Hepatocyte (in vitro differentiated cells): ENCODE results near the gene ALDH1A2. TPM values are rescaled to one million over a fixed set of nuclear protein-coding genes. Genes with fewer than 3 reads are reported as not detected.

Experiments used
- DNase-seq: peaks from one replicate; pipeline ENCODE4 v3.0.0-alpha.2; 2016; ENCODE audit warnings: low spot score
- H2AFZ ChIP-seq: fragments of 200-600 bp; sonication (generic); 2 replicates; pipeline ENCODE4 v1.6.0; 2016; ENCODE audit warnings: antibody characterized with exemption, mild to moderate bottlenecking
- H3K27ac ChIP-seq: fragments of 200-600 bp; sonication (generic); 2 replicates; pipeline ENCODE4 v1.5.1; 2016; ENCODE audit warnings: mild to moderate bottlenecking
- H3K27me3 ChIP-seq: fragments of 200-600 bp; sonication (generic); 2 replicates; pipeline ENCODE4 v1.6.1; 2016
- H3K36me3 ChIP-seq: fragments of 200-600 bp; sonication (generic); replicated peaks from 2 replicates; pipeline ENCODE4 v1.5.1; 2016; ENCODE audit warnings: low read depth; ENCODE audit not compliant: insufficient read depth
- H3K4me1 ChIP-seq: fragments of 200-600 bp; sonication (generic); 2 replicates; pipeline ENCODE4 v1.5.1; 2016; ENCODE audit warnings: mild to moderate bottlenecking, moderate library complexity; ENCODE audit not compliant: insufficient read depth
- H3K4me2 ChIP-seq: fragments of 200-600 bp; sonication (generic); 2 replicates; pipeline ENCODE4 v1.6.0; 2016
- H3K4me3 ChIP-seq: fragments of 200-600 bp; sonication (generic); 2 replicates; pipeline ENCODE4 v1.5.1; 2016; ENCODE audit warnings: mild to moderate bottlenecking
- H3K79me2 ChIP-seq: fragments of 200-600 bp; sonication (generic); 2 replicates; pipeline ENCODE4 v1.6.0; 2017; ENCODE audit warnings: mild to moderate bottlenecking
- H3K9me2 ChIP-seq: fragments of 200-600 bp; sonication (generic); replicated peaks from 2 replicates; pipeline ENCODE4 v1.6.0; 2017; ENCODE audit warnings: mild to moderate bottlenecking; ENCODE audit not compliant: insufficient read depth
- H3K9me3 ChIP-seq: fragments of 200-600 bp; sonication (generic); 2 replicates; pipeline ENCODE4 v1.5.1; 2016; ENCODE audit warnings: low read depth, mild to moderate bottlenecking
- H4K20me1 ChIP-seq: fragments of 200-600 bp; sonication (generic); 2 replicates; pipeline ENCODE4 v1.6.0; 2016; ENCODE audit warnings: mild to moderate bottlenecking; ENCODE audit not compliant: insufficient read depth, poor library complexity, severe bottlenecking
- CTCF ChIP-seq: fragments of 200-600 bp; sonication (generic); IDR thresholded peaks from 2 replicates; pipeline ENCODE4 v1.5.1; 2016; ENCODE audit warnings: antibody characterized with exemption, mild to moderate bottlenecking; ENCODE audit not compliant: poor library complexity
- EZH2 ChIP-seq: fragments of 200-600 bp; sonication (generic); IDR thresholded peaks from 2 replicates; pipeline ENCODE4 v1.6.1; 2016; ENCODE audit warnings: antibody characterized with exemption, mild to moderate bottlenecking, borderline replicate concordance
- EZH2phosphoT487 ChIP-seq: fragments of 200-600 bp; sonication (generic); IDR thresholded peaks from one replicate; pipeline ENCODE4 v1.6.1; 2018; ENCODE audit warnings: antibody characterized with exemption, mild to moderate bottlenecking, low read depth, moderate library complexity; ENCODE audit not compliant: unreplicated experiment, severe bottlenecking
- whole genome bisulfite sequencing: methylation state at CpG from one replicate; pipeline ENCODE4 v1.1.6; 2016; ENCODE audit warnings: low lambda C conversion rate; ENCODE audit errors: missing lambda C conversion rate; 5-methylcytosine and 5-hydroxymethylcytosine counted together
- polyA plus RNA-seq: library from polyadenylated mRNA; unstranded; fragments of >200 nt; fragmentation: Nextera tagmentation; extraction: Ambion mirVana; gene quantifications from 2 replicates; pipeline ENCODE4 v1.2.1, GENCODE V29; 2016
- total RNA-seq: library from RNA; depleted of rRNA; stranded (reverse); fragments of >200 nt; gene quantifications from 2 replicates; pipeline ENCODE4 v1.2.3, GENCODE V29; 2014

Gene ALDH1A2
- total and polyA plus RNA-seq, 2 experiments from 2014 or later = 3.0 to 7.3 TPM

GRCh38 chr15:58058729-58059128, 6.8 kb downstream of the ALDH1A2 start:
- Histone ChIP-seq H3K9me3 (no peaks in the 10 kb centered on the region), H3K27ac (no peak overlapping the region), H3K4me3 (no peak overlapping the region), H3K4me2 (no peak overlapping the region), H4K20me1 (no peaks in the 10 kb centered on the region), H3K79me2 (no peaks in the 10 kb centered on the region), H3K36me3 (no peaks in the 10 kb centered on the region), H3K27me3 (peaks cover 53% of the 10 kb centered on the region), H2AFZ (no peak overlapping the region), H3K9me2 (no peaks in the 10 kb centered on the region), H3K4me1 (no peaks in the 10 kb centered on the region)
- WGBS = 41% methylated on average over 2 of the region's 2 CpGs
- TF ChIP-seq EZH2 = no peak
- TF ChIP-seq EZH2phosphoT487 = no peak
- TF ChIP-seq CTCF = no peak
- no peak for DNase-seq

- Histone ChIP-seq H3K27me3 (peaks cover 47% of the 10 kb centered on the region), H3K4me1 (no peaks in the 10 kb centered on the region), H3K4me2 (no peak overlapping the region), H3K36me3 (no peaks in the 10 kb centered on the region), H3K79me2 (no peaks in the 10 kb centered on the region), H4K20me1 (no peaks in the 10 kb centered on the region), H3K9me2 (no peaks in the 10 kb centered on the region), H3K27ac (no peak overlapping the region), H3K9me3 (no peaks in the 10 kb centered on the region), H2AFZ (no peak overlapping the region), H3K4me3 (no peak overlapping the region)
- 79% methylated on average over 3 of the region's 3 CpGs for WGBS
- TF ChIP-seq EZH2 (no peak), CTCF (no peak), EZH2phosphoT487 (no peak)
- no peak for DNase-seq
These were observed 7.4 kb downstream of the ALDH1A2 start for GRCh38 chr15:58058073-58058472.

- Histone ChIP-seq H3K79me2 (no peaks in the 10 kb centered on the region), H2AFZ (no peak overlapping the region), H3K9me2 (no peaks in the 10 kb centered on the region), H3K9me3 (no peaks in the 10 kb centered on the region), H3K4me1 (no peaks in the 10 kb centered on the region), H3K27ac (no peak overlapping the region), H3K4me3 (no peak overlapping the region), H3K4me2 (no peak overlapping the region), H3K36me3 (no peaks in the 10 kb centered on the region), H4K20me1 (no peaks in the 10 kb centered on the region), H3K27me3 (peaks cover 42% of the 10 kb centered on the region)
- 72% methylated on average over 1 of the region's 1 CpG for whole genome bisulfite sequencing
- TF ChIP-seq CTCF (no peak), EZH2 (no peak), EZH2phosphoT487 (no peak)
- DNase-seq = no peak
These were observed 8.0 kb downstream of the ALDH1A2 start for GRCh38 chr15:58057559-58057958.

GRCh38 chr15:58056015-58056414, 9.5 kb downstream of the ALDH1A2 start:
- no peak overlapping the region for H3K4me3 ChIP-seq
- H3K4me2 ChIP-seq = no peak overlapping the region
- H2AFZ ChIP-seq = no peak overlapping the region
- H3K9me2 ChIP-seq = no peaks in the 10 kb centered on the region
- 79% methylated on average over 4 of the region's 4 CpGs for whole genome bisulfite sequencing
- H4K20me1 ChIP-seq = no peaks in the 10 kb centered on the region
- no peaks in the 10 kb centered on the region for H3K36me3 ChIP-seq
- TF ChIP-seq CTCF (peak; percentile 13), EZH2 (no peak)
- H3K79me2 ChIP-seq = no peaks in the 10 kb centered on the region
- no peak for DNase-seq
- peaks cover 29% of the 10 kb centered on the region for H3K27me3 ChIP-seq
- H3K27ac ChIP-seq = no peak overlapping the region
- no peaks in the 10 kb centered on the region for H3K4me1 ChIP-seq
- no peaks in the 10 kb centered on the region for H3K9me3 ChIP-seq
